Measurements from ENCODE around the gene LCLAT1. TPM values are rescaled to one million over a fixed set of nuclear protein-coding genes. Genes with fewer than 3 reads are reported as not detected.

LCLAT1 gene
- total RNA-seq, 1 donor from 2014 or later = 17.8 TPM

DNA sequence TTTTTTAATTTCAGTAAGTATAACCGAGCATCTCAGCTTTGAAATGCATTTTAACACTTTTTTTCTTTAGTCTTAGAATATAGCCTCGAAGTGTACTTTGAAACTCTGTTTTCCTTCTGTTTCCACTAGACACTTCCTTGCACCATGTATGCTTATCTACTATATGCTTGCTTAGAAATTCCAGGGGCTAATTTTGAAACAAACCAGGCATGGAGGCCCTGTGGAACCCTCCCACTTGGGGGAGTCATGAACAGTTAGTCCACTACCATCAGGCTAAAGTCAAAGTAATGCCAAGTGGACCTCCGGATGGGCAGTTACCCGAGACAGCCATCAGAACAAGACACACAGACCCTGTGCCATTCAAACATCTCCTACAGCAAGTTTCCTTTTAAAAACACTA, 120.3 kb downstream of the LCLAT1 start:
- no peaks in the 10 kb centered on the region for H3K4me1 Mint-ChIP-seq (ENCODE audit: low read depth)
- H3K27me3 Mint-ChIP-seq (ENCODE audit: low read depth) = no peaks in the 10 kb centered on the region
- DNase-seq (ENCODE audit: low spot score) = no peak
- H3K36me3 Mint-ChIP-seq (ENCODE audit: low read depth) = peaks cover 5% of the 10 kb centered on the region
- TF ChIP-seq, protein P1, sequence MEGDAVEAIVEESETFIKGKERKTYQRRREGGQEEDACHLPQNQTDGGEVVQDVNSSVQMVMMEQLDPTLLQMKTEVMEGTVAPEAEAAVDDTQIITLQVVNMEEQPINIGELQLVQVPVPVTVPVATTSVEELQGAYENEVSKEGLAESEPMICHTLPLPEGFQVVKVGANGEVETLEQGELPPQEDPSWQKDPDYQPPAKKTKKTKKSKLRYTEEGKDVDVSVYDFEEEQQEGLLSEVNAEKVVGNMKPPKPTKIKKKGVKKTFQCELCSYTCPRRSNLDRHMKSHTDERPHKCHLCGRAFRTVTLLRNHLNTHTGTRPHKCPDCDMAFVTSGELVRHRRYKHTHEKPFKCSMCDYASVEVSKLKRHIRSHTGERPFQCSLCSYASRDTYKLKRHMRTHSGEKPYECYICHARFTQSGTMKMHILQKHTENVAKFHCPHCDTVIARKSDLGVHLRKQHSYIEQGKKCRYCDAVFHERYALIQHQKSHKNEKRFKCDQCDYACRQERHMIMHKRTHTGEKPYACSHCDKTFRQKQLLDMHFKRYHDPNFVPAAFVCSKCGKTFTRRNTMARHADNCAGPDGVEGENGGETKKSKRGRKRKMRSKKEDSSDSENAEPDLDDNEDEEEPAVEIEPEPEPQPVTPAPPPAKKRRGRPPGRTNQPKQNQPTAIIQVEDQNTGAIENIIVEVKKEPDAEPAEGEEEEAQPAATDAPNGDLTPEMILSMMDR (IDR thresholded peaks at IDR 0.05) = no peak
- no peak overlapping the region for H3K27ac Mint-ChIP-seq (ENCODE audit: unreplicated experiment)
- no peak overlapping the region for H3K4me3 Mint-ChIP-seq (ENCODE audit: unreplicated experiment)
- H3K9me3 Mint-ChIP-seq (ENCODE audit: low read depth) = no peaks in the 10 kb centered on the region

DNA sequence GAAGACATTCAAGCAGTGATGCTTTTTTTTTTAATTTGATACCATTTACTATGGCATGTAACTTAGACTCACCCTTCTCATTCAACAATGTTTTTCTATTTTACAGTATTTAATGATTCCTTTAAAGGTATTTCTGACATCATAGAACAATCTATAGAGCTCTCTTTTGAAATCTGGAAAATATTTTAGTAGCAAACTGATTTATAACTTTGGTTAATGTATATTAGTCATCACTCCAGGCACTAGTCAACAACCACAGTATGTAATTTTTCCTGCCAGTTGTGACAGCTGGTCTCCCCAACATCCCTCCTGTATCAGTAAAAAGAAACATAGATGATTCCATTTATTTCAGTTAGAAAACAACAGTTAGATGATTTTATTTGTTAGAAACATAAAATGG, 122.9 kb downstream of the LCLAT1 start:
- Mint-ChIP-seq H3K36me3 (ENCODE audit: low read depth) (peaks cover 2% of the 10 kb centered on the region), H3K4me1 (ENCODE audit: low read depth) (no peaks in the 10 kb centered on the region), H3K27me3 (ENCODE audit: low read depth) (no peaks in the 10 kb centered on the region), H3K27ac (ENCODE audit: unreplicated experiment) (no peak overlapping the region), H3K9me3 (ENCODE audit: low read depth) (no peaks in the 10 kb centered on the region), H3K4me3 (ENCODE audit: unreplicated experiment) (no peak overlapping the region)
- DNase-seq (ENCODE audit: low spot score) = no peak
- TF ChIP-seq, protein P1 (IDR thresholded peaks at IDR 0.05) = no peak

DNA sequence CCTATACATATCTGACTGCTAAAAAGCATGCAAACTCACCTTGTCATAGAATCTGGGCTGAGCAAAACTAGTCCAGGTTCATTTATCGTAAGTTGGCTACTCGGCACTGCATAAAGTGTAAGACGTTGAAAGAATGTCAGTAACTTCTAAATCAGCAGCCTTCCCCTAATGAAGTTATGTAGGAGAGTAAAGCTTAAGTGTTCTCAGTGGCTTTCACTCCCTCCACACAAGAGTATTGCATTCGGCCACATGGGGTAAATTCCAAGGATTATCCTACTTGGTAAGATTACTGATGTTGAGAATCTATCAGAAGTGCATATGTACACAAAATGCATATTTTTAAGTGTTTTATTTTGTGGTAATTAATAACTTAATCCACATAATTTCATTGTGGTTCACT, 130.1 kb downstream of the LCLAT1 start:
- TF ChIP-seq, protein P1 (IDR thresholded peaks at IDR 0.05) = no peak
- no peak overlapping the region for H3K4me3 Mint-ChIP-seq (ENCODE audit: unreplicated experiment)
- no peaks in the 10 kb centered on the region for H3K9me3 Mint-ChIP-seq (ENCODE audit: low read depth)
- H3K27me3 Mint-ChIP-seq (ENCODE audit: low read depth) = no peaks in the 10 kb centered on the region
- DNase-seq (ENCODE audit: low spot score) = no peak
- H3K4me1 Mint-ChIP-seq (ENCODE audit: low read depth) = no peaks in the 10 kb centered on the region
- no peak overlapping the region for H3K27ac Mint-ChIP-seq (ENCODE audit: unreplicated experiment)
- H3K36me3 Mint-ChIP-seq (ENCODE audit: low read depth) = peaks cover 2% of the 10 kb centered on the region

DNA sequence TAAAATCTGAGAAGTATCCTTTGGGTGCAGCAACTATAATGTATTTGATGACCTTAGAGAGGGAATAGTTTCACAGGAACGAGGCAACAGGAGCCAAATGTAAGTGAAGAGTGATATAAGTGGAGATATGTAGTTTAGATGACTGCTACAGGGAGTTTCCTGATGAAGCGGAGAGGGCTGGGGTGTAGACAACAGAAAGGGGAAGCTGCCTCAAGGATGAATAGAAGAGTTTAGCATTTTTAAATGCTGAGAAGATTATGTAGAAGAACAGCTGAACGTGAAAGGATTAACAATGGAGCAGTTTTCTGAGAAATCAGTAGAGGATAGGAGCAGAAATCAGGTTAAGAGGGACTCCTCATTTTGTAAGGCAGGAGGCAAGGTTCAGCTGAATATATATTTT, 133.3 kb downstream of the LCLAT1 start:
- DNase-seq (ENCODE audit: low spot score) = no peak
- TF ChIP-seq, protein P1 (IDR thresholded peaks at IDR 0.05) = no peak
- H3K4me1 Mint-ChIP-seq (ENCODE audit: low read depth) = peaks cover 8% of the 10 kb centered on the region
- no peaks in the 10 kb centered on the region for H3K27me3 Mint-ChIP-seq (ENCODE audit: low read depth)
- no peaks in the 10 kb centered on the region for H3K9me3 Mint-ChIP-seq (ENCODE audit: low read depth)
- H3K36me3 Mint-ChIP-seq (ENCODE audit: low read depth) = peaks cover under 1% of the 10 kb centered on the region
- no peak overlapping the region for H3K4me3 Mint-ChIP-seq (ENCODE audit: unreplicated experiment)
- no peak overlapping the region for H3K27ac Mint-ChIP-seq (ENCODE audit: unreplicated experiment)

DNA sequence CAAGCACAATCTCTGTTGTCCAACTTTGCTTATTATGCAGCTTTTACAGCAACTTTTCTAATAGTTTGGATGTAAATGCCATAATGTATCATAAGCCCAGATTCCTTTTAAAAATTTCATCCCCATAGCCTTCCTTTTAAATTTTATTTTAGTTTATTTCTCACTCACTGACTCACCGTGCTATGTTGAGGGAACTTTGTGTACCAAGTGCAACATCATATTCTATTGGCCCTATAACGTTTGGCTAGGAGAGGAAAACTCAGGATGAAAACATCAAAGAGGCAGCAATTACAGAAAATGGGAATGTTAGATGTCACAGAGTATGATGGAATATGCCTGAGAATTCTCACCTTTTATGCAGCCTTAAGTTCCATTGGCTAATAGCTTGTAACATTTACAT, 135.5 kb downstream of the LCLAT1 start:
- Mint-ChIP-seq H3K27ac (ENCODE audit: unreplicated experiment) (no peak overlapping the region), H3K36me3 (ENCODE audit: low read depth) (no peaks in the 10 kb centered on the region), H3K4me3 (ENCODE audit: unreplicated experiment) (no peak overlapping the region), H3K9me3 (ENCODE audit: low read depth) (no peaks in the 10 kb centered on the region), H3K27me3 (ENCODE audit: low read depth) (no peaks in the 10 kb centered on the region), H3K4me1 (ENCODE audit: low read depth) (peaks cover 13% of the 10 kb centered on the region)
- TF ChIP-seq, protein P1 (IDR thresholded peaks at IDR 0.05) = no peak
- no peak for DNase-seq (ENCODE audit: low spot score)
